Measurements from ENCODE around the gene SCAF8.
"Not testable (repeated sequence)": the region's sequence is repeated elsewhere in the genome, so short reads cannot be mapped to it uniquely, and the experiment has no call there.

SCAF8 gene

GRCh38 chr6:154736618-154737259 is 3.5 kb downstream of the SCAF8 start:
- no peak for DNase-seq (ENCODE audit: low read depth)

GRCh38 chr6:154737424-154737823 is 4.2 kb downstream of the SCAF8 start:
- DNase-seq (ENCODE audit: low read depth), result no peak

GRCh38 chr6:154738551-154738961 is 5.3 kb downstream of the SCAF8 start:
- DNase-seq (ENCODE audit: low read depth), result no peak

- no peak for DNase-seq (ENCODE audit: low read depth)
These were observed 7.4 kb downstream of the SCAF8 start for GRCh38 chr6:154740658-154741057.

GRCh38 chr6:154742891-154743290 is 9.7 kb downstream of the SCAF8 start:
- DNase-seq (ENCODE audit: low read depth), result no peak

GRCh38 chr6:154744029-154744745 is 11.0 kb downstream of the SCAF8 start:
- not testable (repeated sequence) for DNase-seq (ENCODE audit: low read depth)

GRCh38 chr6:154745243-154745642 is 12.0 kb downstream of the SCAF8 start:
- DNase-seq (ENCODE audit: low read depth), result no peak

GRCh38 chr6:154749341-154749740 is 16.1 kb downstream of the SCAF8 start:
- no peak for DNase-seq (ENCODE audit: low read depth)

GRCh38 chr6:154751011-154751800 is 18.0 kb downstream of the SCAF8 start:
- DNase-seq (ENCODE audit: low read depth), result no peak

GRCh38 chr6:154752022-154752421 is 18.8 kb downstream of the SCAF8 start:
- no peak for DNase-seq (ENCODE audit: low read depth)

- peak; percentile 25 for DNase-seq (ENCODE audit: low read depth)
These were observed 20.9 kb downstream of the SCAF8 start for GRCh38 chr6:154754152-154754551.

- no peak for DNase-seq (ENCODE audit: low read depth)
These were observed 24.3 kb downstream of the SCAF8 start for GRCh38 chr6:154757352-154758050.

GRCh38 chr6:154758125-154758524 is 24.9 kb downstream of the SCAF8 start:
- DNase-seq (ENCODE audit: low read depth), result no peak

- no peak for DNase-seq (ENCODE audit: low read depth)
These were observed 30.4 kb downstream of the SCAF8 start for GRCh38 chr6:154763650-154764049.

GRCh38 chr6:154765273-154765672 is 32.1 kb downstream of the SCAF8 start:
- DNase-seq (ENCODE audit: low read depth), result no peak

GRCh38 chr6:154766288-154766687 is 33.1 kb downstream of the SCAF8 start:
- DNase-seq (ENCODE audit: low read depth), result no peak

GRCh38 chr6:154767003-154767723 is 33.9 kb downstream of the SCAF8 start:
- no peak for DNase-seq (ENCODE audit: low read depth)

- no peak for DNase-seq (ENCODE audit: low read depth)
These were observed 35.1 kb downstream of the SCAF8 start for GRCh38 chr6:154768280-154768679.

- no peak for DNase-seq (ENCODE audit: low read depth)
These were observed 40.4 kb downstream of the SCAF8 start for GRCh38 chr6:154773610-154774089.

- DNase-seq (ENCODE audit: low read depth), result not testable (repeated sequence)
These were observed 45.9 kb downstream of the SCAF8 start for GRCh38 chr6:154779157-154779556.

- no peak for DNase-seq (ENCODE audit: low read depth)
These were observed 49.0 kb downstream of the SCAF8 start for GRCh38 chr6:154782193-154782592.

Data from GM04503 (cell line).